DND-41 (cell line): ENCODE results near the gene AMPH.

Source experiments
- CTCF ChIP-seq: IDR thresholded peaks from 2 replicates; pipeline ENCODE4 v1.5.1; 2012; ENCODE audit warnings: borderline replicate concordance, low read length, moderate library complexity, mild to moderate bottlenecking; ENCODE audit not compliant: poor library complexity, severe bottlenecking; ENCODE audit errors: extremely low read depth
- EZH2 ChIP-seq: IDR thresholded peaks from 3 replicates; pipeline ENCODE4 v1.6.1; 2012; ENCODE audit warnings: borderline replicate concordance, low read depth, mild to moderate bottlenecking, moderate library complexity, low read length, inconsistent platforms; ENCODE audit not compliant: severe bottlenecking

- TF ChIP-seq CTCF, result no peak
- TF ChIP-seq EZH2, result no peak
Measured at GRCh38 chr7:38372290-38372689, 258.9 kb downstream of the AMPH start.
